ENCODE measurements around the gene SGCG.
A peak's percentile ranks its signal among the peaks of the same experiment; 100 is the strongest.

Gene SGCG

DNA sequence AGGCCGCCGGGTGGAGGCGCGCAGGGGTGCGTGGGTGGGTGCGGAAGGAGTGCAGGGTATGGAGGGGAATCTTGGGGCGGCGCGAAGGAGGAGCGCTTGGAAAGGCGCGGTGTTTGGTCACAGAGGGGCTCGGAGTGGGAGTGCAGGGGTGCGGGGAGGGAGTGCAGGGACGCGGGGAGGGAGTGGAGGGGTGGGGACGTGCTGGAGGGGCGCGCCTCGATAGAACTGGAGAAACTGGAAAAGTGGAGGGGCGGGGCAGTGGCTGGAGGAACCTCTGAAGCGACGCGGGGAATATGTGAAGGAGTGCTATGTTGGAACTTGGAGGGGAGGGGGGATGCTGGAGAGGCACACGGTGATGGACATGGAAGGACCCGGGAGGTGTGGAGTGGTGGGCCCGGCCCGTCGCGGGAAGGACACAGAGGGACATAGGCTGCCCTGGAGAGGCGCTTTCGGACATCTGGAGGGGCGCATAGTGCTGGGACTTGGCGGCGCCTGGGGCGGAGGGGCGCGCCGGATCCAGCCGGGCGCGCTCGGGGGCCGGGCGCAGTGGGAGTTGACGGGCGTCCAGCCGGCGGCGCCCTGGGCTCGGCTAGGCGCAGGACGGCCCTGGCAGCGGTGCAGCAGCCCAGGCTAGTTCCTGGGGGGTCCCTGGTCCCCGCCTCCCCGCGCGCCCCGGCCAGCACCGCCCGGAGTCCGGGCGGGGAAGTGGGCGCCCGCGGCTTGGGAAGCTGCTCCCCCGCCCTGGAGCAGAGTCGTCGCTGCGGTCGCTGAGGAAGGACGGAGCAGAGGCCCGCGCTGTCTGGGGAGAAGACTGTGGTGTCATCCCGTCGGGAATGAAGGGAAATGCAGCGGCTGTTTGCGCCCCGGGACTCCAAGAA, 20.8 kb upstream of the SGCG start:
- DNase-seq (ENCODE audit: low read depth): no peak
- H3K4me3 ChIP-seq (ENCODE audit: low read depth, low read length): no peak overlapping the region
- no peak for TF ChIP-seq MYC (IDR thresholded peaks at IDR 0.05; ENCODE audit: low read depth, low read length)
- TF ChIP-seq, protein P1, sequence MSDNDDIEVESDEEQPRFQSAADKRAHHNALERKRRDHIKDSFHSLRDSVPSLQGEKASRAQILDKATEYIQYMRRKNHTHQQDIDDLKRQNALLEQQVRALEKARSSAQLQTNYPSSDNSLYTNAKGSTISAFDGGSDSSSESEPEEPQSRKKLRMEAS (IDR thresholded peaks at IDR 0.05; ENCODE audit: low read depth, low read length): no peak

DNA sequence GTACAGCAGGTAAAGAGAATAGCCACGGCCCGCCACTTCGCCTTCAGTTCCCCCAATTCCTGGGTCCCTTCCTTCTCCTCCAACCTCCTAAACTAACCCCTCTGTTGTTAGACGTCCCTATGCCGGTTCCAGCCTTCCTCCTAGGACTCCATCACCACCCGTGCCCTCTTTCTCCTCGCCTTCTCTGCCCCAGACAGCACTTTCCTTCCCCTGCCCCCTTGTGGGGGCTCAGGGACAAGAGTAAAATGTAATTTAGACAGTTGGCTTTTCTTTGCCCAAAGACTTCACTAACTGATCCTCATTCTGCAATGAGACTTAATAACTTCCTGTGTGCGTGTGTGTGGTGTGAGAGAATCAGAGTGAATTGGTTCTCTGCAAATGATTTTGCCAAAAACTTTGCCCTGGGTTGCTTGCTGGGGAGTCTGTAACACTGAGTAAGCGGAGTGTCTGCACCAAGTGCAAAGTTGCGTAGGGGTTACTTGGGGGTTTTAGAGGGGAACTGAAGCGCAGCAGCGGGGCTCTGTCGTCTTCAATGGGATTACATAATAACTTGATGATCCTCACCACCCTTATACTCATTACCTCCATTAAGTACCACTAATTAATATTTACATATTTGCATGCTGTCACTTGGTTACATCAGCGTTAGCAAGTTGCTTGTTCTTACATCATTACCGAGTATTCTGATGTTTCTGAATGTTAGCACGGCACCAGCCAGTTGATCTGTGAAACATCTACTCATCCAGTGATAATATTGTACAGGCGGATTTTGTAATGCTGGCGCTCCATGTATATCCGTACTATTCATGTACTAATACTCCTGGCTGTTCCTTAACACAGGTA, 19.9 kb upstream of the SGCG start:
- TF ChIP-seq, protein P1 (IDR thresholded peaks at IDR 0.05; ENCODE audit: low read depth, low read length): 0 out of 2 replicates have a peak, but pooled peaks have one; percentile 4
- no peak for TF ChIP-seq MYC (IDR thresholded peaks at IDR 0.05; ENCODE audit: low read depth, low read length)
- TF ChIP-seq CTCF (IDR thresholded peaks at IDR 0.05; ENCODE audit: low read depth, low read length): peak; percentile 48
- peak; percentile 47 for DNase-seq (ENCODE audit: low read depth)
- no peak overlapping the region for H3K4me3 ChIP-seq (ENCODE audit: low read depth, low read length)

DNA sequence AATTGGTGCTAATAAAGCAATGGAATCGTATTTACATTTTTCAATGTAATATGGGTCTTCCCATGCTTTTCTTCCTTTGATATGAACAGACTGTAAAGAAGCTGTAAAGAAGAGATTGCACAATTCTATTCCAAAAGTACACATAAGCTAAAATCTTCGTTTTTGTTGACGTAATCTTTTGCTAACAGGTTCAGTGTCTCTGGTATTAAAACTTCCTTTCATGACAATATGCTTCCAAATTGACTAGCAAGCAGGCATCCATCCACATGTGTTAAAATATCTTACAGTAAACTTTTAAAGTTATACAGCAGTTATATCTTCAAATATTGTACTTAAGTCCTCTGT, 19.3 kb upstream of the SGCG start:
- no peak for DNase-seq (ENCODE audit: low read depth)
- TF ChIP-seq, protein P1 (IDR thresholded peaks at IDR 0.05; ENCODE audit: low read depth, low read length): no peak
- TF ChIP-seq MYC (IDR thresholded peaks at IDR 0.05; ENCODE audit: low read depth, low read length) (no peak), POLR2A (IDR thresholded peaks at IDR 0.05; ENCODE audit: extremely low read depth, insufficient read length) (no peak), CTCF (IDR thresholded peaks at IDR 0.05; ENCODE audit: low read depth, low read length) (no peak)

DNA sequence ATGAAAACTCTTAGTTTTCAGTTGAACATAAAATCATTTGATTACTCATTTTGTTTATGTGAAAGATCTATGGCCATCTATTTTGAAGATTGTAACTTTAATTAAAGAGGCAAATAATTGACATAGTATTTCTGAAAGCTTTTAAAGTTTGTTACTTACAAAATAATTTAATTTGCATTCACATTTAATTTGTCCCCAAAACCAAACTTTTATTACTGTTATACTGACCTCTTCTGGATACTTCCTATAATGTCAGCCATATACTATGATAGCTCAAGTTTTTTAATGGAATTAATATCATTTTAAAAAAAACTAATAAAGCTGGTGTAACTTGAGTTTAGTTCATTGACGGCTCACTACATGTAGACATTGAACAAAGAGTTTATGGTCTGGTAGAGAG, 4.9 kb upstream of the SGCG start:
- no peak for DNase-seq (ENCODE audit: low read depth)
- no peak for TF ChIP-seq CTCF (IDR thresholded peaks at IDR 0.05; ENCODE audit: low read depth, low read length)
- no peak for TF ChIP-seq MYC (IDR thresholded peaks at IDR 0.05; ENCODE audit: low read depth, low read length)
- TF ChIP-seq, protein P1 (IDR thresholded peaks at IDR 0.05; ENCODE audit: low read depth, low read length): no peak
- no peak for TF ChIP-seq POLR2A (IDR thresholded peaks at IDR 0.05; ENCODE audit: extremely low read depth, insufficient read length)
- no peak overlapping the region for H3K4me3 ChIP-seq (ENCODE audit: low read depth, low read length)

More for the DNA sequence above, 19.3 kb upstream of the SGCG start:
- H3K4me3 ChIP-seq (ENCODE audit: low read depth, low read length): no peak overlapping the region

- no peak for DNase-seq (ENCODE audit: low read depth)
- no peak for TF ChIP-seq POLR2A (IDR thresholded peaks at IDR 0.05; ENCODE audit: extremely low read depth, insufficient read length)
- TF ChIP-seq, protein P1 (IDR thresholded peaks at IDR 0.05; ENCODE audit: low read depth, low read length): no peak
- TF ChIP-seq MYC (IDR thresholded peaks at IDR 0.05; ENCODE audit: low read depth, low read length): no peak
- no peak for TF ChIP-seq CTCF (IDR thresholded peaks at IDR 0.05; ENCODE audit: low read depth, low read length)
- no peak overlapping the region for H3K4me3 ChIP-seq (ENCODE audit: low read depth, low read length)
Observed at GRCh38 chr13:23182142-23182541, 1.4 kb downstream of the SGCG start.

- no peak for DNase-seq (ENCODE audit: low read depth)
- H3K4me3 ChIP-seq (ENCODE audit: low read depth, low read length): no peak overlapping the region
- no peak for TF ChIP-seq POLR2A (IDR thresholded peaks at IDR 0.05; ENCODE audit: extremely low read depth, insufficient read length)
- no peak for TF ChIP-seq MYC (IDR thresholded peaks at IDR 0.05; ENCODE audit: low read depth, low read length)
- TF ChIP-seq, protein P1 (IDR thresholded peaks at IDR 0.05; ENCODE audit: low read depth, low read length): no peak
Observed at GRCh38 chr13:23183292-23183691, 2.5 kb downstream of the SGCG start.
